Measurements from ENCODE around the gene MPL.

DNA sequence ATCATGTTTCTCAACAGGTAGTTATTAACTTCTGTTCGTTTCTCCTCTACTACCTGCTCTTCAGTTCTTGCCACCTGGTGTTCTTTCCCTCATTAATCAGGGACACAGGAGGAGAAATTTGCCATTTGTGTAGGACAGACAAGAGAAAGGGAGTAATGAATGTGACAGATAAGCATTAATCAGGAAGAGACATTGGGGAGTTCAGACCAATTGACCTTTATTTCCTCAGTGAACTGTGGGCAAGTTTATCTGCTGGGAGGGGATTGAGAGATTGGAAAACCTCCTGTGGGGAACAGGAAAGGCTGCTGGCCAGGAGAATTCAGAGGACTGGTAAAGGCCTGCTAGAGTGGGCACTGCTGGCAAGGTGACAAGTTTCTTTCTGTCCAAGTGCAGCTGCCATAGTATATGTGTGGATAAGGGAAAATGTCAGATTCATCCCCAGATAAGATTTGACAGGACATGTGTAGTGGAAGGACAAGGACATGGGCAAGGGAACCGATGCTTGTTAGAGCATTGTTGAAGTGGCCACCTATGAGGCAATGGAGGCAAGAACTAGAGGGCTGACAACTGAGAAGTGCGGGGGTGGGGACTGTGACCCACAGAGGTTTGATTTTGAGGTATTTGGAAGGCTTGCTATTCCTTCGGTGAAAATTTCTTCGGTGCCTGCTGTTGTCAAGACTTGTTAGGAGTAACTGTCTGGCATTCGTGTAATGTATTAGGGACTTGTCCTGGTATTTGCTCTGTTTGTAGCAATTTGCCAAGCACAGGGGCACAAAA is 64.7 kb downstream of the MPL start:
- TF ChIP-seq POLR2A (IDR thresholded peaks at IDR 0.05) (no peak), POLR2AphosphoS5 (IDR thresholded peaks at IDR 0.05; ENCODE audit: insufficient read depth in 1 of 2, low read depth in 1 of 2) (no peak)

Data from vagina (tissue), 2 donors.